NCI-H146 treated with DMSO at 0.1 percent for 48 hours (cell line): ENCODE results near the gene PHF14.
"Not testable (repeated sequence)": the region's sequence is repeated elsewhere in the genome, so short reads cannot be mapped to it uniquely, and the experiment has no call there.

Experiments used
- DNase-seq: peaks from one replicate; lab custom pipeline; 2025; ENCODE audit not compliant: unreplicated experiment; lab: John Stamatoyannopoulos, UW

PHF14 gene

GRCh38 chr7:10973942-10974911 is 555 bp downstream of the PHF14 start:
- DNase-seq, result peak; percentile 20

- DNase-seq, result no peak
Measured at GRCh38 chr7:10977113-10977512, 3.4 kb downstream of the PHF14 start.

GRCh38 chr7:10981317-10981716 is 7.6 kb downstream of the PHF14 start:
- DNase-seq, result no peak

- DNase-seq, result not testable (repeated sequence)
Measured at GRCh38 chr7:10990748-10991147, 17.1 kb downstream of the PHF14 start.

GRCh38 chr7:10995482-10996166 is 22.0 kb downstream of the PHF14 start:
- not testable (repeated sequence) for DNase-seq

GRCh38 chr7:10998996-10999757 is 25.5 kb downstream of the PHF14 start:
- no peak for DNase-seq

- no peak for DNase-seq
Measured at GRCh38 chr7:11005202-11005601, 31.5 kb downstream of the PHF14 start.

GRCh38 chr7:11006291-11006690 is 32.6 kb downstream of the PHF14 start:
- no peak for DNase-seq

- no peak for DNase-seq
Measured at GRCh38 chr7:11009631-11010030, 36.0 kb downstream of the PHF14 start.

GRCh38 chr7:11021468-11021867 is 47.8 kb downstream of the PHF14 start:
- no peak for DNase-seq

GRCh38 chr7:11026452-11027359 is 53.0 kb downstream of the PHF14 start:
- DNase-seq, result no peak

- no peak for DNase-seq
Measured at GRCh38 chr7:11035661-11036060, 62.0 kb downstream of the PHF14 start.

- DNase-seq, result no peak
Measured at GRCh38 chr7:11039974-11040373, 66.3 kb downstream of the PHF14 start.

- DNase-seq, result no peak
Measured at GRCh38 chr7:11054033-11054432, 80.4 kb downstream of the PHF14 start.

GRCh38 chr7:11060893-11061292 is 87.2 kb downstream of the PHF14 start:
- no peak for DNase-seq

- DNase-seq, result no peak
Measured at GRCh38 chr7:11062110-11062509, 88.4 kb downstream of the PHF14 start.

- DNase-seq, result no peak
Measured at GRCh38 chr7:11069591-11069990, 95.9 kb downstream of the PHF14 start.

GRCh38 chr7:11077816-11078215 is 104.1 kb downstream of the PHF14 start:
- no peak for DNase-seq

- DNase-seq, result no peak
Measured at GRCh38 chr7:11078247-11078834, 104.7 kb downstream of the PHF14 start.

- DNase-seq, result no peak
Measured at GRCh38 chr7:11079907-11080306, 106.2 kb downstream of the PHF14 start.
